ENCODE results near the gene P4HB.

DNA sequence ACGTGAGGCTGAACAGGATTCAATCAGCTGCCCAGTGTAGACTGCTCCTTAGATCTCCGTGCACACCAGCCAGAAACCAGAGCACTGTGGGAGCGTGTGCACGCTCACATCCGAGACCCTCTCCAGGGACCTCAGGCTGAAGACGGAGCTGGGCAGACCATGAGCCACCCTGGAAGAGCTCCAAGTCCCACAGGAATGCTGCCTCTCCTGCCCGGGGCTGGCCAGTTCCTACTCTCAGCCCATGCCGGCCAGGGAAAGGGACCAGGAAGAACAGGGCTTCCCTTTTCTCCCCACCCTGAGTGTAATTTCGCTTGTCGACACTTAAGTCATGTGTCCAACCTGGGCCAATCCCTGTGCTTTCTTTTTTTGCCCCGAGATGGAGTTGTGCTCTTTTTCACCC is 24.2 kb upstream of the P4HB start:
- no peak for TF ChIP-seq EZH2phosphoT487 (IDR thresholded peaks at IDR 0.05; ENCODE audit: insufficient read depth, low read depth)
- TF ChIP-seq EZH2 (IDR thresholded peaks at IDR 0.05; ENCODE audit: insufficient read depth, poor library complexity, severe bottlenecking) = no peak

All from GM23248 (cell line).